Skeletal muscle tissue (tissue), 4 donors: ENCODE results near the gene MRPL9. TPM values are rescaled to one million over a fixed set of nuclear protein-coding genes. Genes with fewer than 3 reads are reported as not detected.
A peak's percentile ranks its signal among the peaks of the same experiment; 100 is the strongest.

Source experiments
- H3K27ac ChIP-seq: one replicate; pipeline ENCODE4 v1.7.0; 2013; ENCODE audit warnings: mild to moderate bottlenecking, low read depth, low read length, inconsistent platforms
- H3K27me3 ChIP-seq, 3 donors: one replicate each; pipeline ENCODE4 v1.7.0; 2013; ENCODE audit warnings: low read length in 3 of 3; ENCODE audit not compliant: control insufficient read depth in 3 of 3, insufficient read depth in 3 of 3
- H3K36me3 ChIP-seq, 3 donors: one replicate each; pipeline ENCODE4 v1.7.0; 2013; ENCODE audit warnings: low read length in 3 of 3; ENCODE audit not compliant: control insufficient read depth in 3 of 3, insufficient read depth in 3 of 3
- H3K4me1 ChIP-seq, 3 donors: one replicate each; pipeline ENCODE4 v1.7.0; 2013; ENCODE audit warnings: low read length in 3 of 3, mild to moderate bottlenecking in 3 of 3; ENCODE audit not compliant: control insufficient read depth in 3 of 3, insufficient read depth in 3 of 3
- H3K4me3 ChIP-seq, 3 donors: one replicate each; pipeline ENCODE4 v1.7.0; 2013; ENCODE audit warnings: low read length in 3 of 3
- H3K9ac ChIP-seq, 3 donors: one replicate each; pipeline ENCODE4 v1.7.0; 2013; ENCODE audit warnings: low read length in 3 of 3, mild to moderate bottlenecking in 3 of 3, moderate library complexity in 2 of 3, low read depth in 1 of 3
- H3K9me3 ChIP-seq, 3 donors: one replicate each; pipeline ENCODE4 v1.7.0; 2013; ENCODE audit warnings: low read length in 3 of 3; ENCODE audit not compliant: control insufficient read depth in 3 of 3
- total RNA-seq: library from RNA; depleted of rRNA; stranded (reverse); fragments of >200 nt; gene quantifications from one replicate; pipeline ENCODE4 v1.2.3, GENCODE V29; 2014
- donor health status: Osteomylitis.

MRPL9 gene
- total RNA-seq, 1 donor from 2014 or later = 90.3 TPM

DNA sequence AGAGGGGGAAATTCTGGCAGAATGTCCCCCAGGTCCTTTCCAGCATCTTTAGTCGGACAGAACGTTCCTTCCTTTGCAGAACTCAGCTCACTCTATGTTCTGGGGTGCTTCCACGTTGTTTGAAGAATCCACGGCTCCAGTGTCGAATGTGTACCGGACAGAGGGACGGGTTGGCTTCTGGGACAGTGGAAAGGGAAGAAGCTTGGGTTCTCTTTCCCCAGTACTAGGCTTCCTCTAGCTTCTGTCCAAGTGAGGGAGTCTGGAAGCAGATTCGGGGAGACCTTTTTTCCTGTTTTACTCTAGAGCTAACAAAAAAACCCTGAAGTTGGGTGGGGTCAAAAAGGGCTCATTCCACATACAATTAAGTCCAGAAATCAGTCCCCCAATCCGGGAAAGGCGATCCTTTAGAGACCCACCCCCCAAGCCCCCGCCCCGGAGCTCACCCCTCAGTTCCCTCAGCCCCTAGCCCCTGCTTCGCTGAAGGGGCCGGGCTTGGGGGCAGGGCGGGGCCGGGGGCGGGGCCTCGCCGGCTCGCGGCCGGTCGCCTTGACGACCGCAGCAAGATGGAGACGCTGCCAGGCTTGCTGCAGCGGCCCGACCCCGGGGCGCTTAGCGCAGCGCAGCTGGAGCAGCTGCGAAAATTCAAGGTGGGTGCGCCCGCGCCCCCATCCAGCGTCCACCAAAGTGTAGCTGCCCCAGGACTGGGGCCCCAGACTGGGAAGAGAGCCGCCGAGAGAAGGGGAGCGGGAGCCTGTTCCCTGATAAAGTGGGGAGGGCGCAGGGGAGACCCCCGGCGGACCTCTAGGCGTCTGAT lies 42.1 kb downstream of the MRPL9 start, which contains the start of gene RIIAD1:
TSS of gene RIIAD1 (plus strand) at position 549 of the 814 bp plus-strand sequence. CDS start at position 564, 15 bp downstream.
- Histone ChIP-seq H3K9me3 (no peaks in the 10 kb centered on the region), H3K4me1 (peaks cover 13 to 22% (median 19%) of the 10 kb centered on the region in 3 donors), H3K36me3 (no peaks in the 10 kb centered on the region), H3K27ac (peak within 1 kb of the TSS; percentile 89), H3K27me3 (peaks cover 7 to 9% (median 8%) of the 10 kb centered on the region in 3 donors), H3K4me3 (peak within 1 kb of the TSS; percentile 72 to 83 (median 74)), H3K9ac (peak within 1 kb of the TSS; percentile 78 to 82 (median 79))

DNA sequence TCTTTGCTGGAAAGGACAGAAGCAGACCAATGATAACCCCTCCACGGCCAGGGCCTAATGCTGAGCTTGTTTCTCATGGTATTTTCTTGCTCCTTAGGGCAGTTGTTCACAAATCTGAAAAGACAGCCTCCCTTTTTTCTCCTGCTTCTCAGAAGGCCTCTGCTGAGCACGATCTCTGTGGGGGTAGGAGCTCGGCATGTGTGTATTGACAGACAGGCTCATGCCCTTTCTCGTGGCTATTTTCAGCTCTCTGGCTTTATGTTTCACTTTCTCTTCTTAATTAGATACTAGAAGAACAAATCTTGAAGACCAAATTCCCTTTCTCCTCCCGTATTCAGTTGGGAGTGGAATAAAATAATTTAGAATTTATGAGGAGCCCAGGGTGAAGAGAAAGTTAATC lies 42.7 kb downstream of the MRPL9 start:
- Histone ChIP-seq H3K27ac (peak overlapping the region; percentile 89), H3K4me1 (peaks cover 13 to 22% (median 19%) of the 10 kb centered on the region in 3 donors), H3K4me3 (peak overlapping the region; percentile 72 to 83 (median 74)), H3K9me3 (no peaks in the 10 kb centered on the region), H3K36me3 (no peaks in the 10 kb centered on the region), H3K9ac (peak overlapping the region; percentile 78 to 82 (median 79)), H3K27me3 (peaks cover 12 to 14% (median 14%) of the 10 kb centered on the region in 3 donors)

DNA sequence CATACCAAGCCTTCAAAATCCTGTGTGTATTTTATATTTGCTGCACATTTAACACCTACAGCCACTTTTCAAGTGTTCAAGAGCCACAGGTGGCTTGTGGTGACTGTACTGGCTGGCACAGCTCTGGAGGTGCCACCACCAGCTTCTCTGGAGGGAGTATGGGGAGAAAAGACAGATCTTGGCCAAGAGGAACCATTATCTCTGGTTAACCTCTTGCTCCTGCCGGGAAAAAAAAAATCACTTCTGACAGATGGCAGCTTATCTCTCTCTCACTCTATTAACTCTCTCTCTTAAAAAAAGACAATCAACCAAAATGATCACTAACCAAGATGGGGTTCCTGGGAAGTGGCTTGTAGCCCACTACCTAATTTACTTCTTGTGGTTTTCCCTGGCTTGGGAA lies 43.2 kb downstream of the MRPL9 start:
- H3K4me3 ChIP-seq = peak overlapping the region; percentile 72 to 83 (median 74)
- no peaks in the 10 kb centered on the region for H3K9me3 ChIP-seq
- H3K27me3 ChIP-seq = peaks cover 14 to 18% (median 16%) of the 10 kb centered on the region in 3 donors
- H3K27ac ChIP-seq = peak overlapping the region; percentile 89
- no peaks in the 10 kb centered on the region for H3K36me3 ChIP-seq
- H3K9ac ChIP-seq = peak overlapping the region; percentile 78 to 82 (median 79)
- peaks cover 13 to 22% (median 19%) of the 10 kb centered on the region in 3 donors for H3K4me1 ChIP-seq

DNA sequence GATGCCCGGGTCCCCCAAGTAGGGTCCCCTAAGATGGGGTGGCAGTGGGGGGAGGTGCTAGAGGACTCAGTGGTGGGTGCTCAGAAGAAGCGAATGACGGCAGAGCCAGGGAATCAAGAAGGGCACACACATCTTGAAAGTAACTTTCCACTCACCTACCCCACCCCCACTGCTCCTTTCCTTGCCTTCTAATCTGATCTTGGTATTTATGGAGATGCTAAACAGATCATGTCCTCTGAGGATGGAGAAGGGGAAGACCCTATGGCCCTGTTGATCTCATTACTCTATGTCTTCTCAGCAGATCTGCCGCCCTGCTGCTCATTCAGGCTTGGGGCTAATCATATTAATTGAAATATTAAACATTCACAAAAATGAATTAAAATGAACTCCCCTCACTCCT lies 44.6 kb downstream of the MRPL9 start:
- Histone ChIP-seq H3K4me1 (peaks cover 13 to 22% (median 19%) of the 10 kb centered on the region in 3 donors), H3K27ac (no peak overlapping the region), H3K4me3 (no peak overlapping the region)

DNA sequence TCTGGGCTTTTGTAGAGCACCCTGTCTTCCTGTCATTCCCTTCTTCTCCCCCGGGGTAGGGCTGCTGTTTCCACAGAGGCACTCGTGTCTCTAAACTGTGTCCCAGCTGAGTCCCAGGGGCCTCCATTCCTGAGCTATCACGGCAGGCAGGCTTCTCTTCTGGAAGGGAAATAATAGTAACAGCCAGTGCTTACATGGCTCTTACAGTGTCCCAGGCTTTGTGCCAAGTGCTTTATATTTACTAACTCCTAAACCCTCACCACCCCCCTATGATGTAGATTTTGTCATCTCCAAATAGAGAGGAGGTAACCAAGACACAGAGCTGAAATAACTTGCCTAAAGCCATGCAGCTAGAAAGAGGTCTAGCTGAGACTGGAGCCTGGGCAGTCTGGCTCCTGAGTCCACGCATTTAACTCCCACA lies 45.3 kb downstream of the MRPL9 start:
- Histone ChIP-seq H3K9ac (no peak overlapping the region), H3K4me1 (peaks cover 13 to 22% (median 19%) of the 10 kb centered on the region in 3 donors), H3K27ac (no peak overlapping the region), H3K9me3 (no peaks in the 10 kb centered on the region), H3K36me3 (no peaks in the 10 kb centered on the region), H3K4me3 (no peak overlapping the region), H3K27me3 (peaks cover 24 to 26% (median 26%) of the 10 kb centered on the region in 3 donors)

More for the DNA sequence above, 44.6 kb downstream of the MRPL9 start:
- peaks cover 21 to 26% (median 24%) of the 10 kb centered on the region in 3 donors for H3K27me3 ChIP-seq
- H3K9ac ChIP-seq = no peak overlapping the region
- no peaks in the 10 kb centered on the region for H3K9me3 ChIP-seq
- no peaks in the 10 kb centered on the region for H3K36me3 ChIP-seq

DNA sequence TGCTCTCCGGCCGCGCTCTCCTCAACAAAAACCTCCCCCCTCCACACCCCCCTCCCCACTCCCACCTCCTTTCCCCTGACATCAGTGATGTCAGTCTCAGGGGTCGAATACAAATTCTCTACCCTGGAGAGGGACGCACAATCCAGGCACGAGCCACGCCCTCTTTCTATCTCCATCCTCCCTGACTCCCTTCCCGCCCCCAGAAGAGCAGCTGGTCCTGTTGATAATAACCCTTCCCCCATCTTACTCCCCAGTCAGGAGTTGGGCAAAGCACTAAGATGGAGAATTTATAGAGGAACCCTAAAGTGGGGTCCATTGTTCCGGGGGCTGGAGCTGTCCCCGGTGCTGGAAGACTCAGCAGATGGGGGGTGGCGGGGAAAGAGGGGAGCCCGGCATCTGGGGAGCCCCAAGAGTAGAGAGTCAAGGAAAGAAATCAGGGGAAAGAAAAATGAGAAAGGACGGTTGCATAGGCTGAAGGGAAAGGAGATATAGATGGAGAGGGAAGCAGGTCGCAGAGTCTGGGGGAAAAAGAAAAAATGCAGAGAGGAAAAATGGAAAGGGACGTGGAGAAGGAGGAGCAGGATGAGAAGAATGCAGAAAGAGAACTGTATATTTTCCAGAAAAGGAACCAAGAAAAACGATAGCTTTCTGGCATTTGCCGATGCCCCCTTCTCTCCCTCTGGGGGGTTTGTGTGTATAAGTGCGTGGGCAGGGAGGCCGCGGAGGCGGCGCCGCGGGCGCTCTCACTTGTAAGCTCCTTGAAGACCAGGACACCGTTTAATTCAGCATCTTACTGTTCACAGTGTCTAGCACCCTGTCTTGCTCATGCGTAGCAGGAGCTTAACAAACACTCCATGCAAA lies 46.3 kb downstream of the MRPL9 start, which contains the start of gene CELF3:
TSS of gene CELF3 (minus strand) at position 33 of the 861 bp plus-strand sequence. CDS start 783 bp downstream, outside the sequence.
- H3K27ac ChIP-seq = no peak within 1 kb of the TSS
- H3K9me3 ChIP-seq = no peaks in the 10 kb centered on the region
- H3K27me3 ChIP-seq = peaks cover 24 to 30% (median 26%) of the 10 kb centered on the region in 3 donors
- H3K36me3 ChIP-seq = no peaks in the 10 kb centered on the region
- no peak within 1 kb of the TSS for H3K9ac ChIP-seq
- peaks cover 13 to 19% (median 19%) of the 10 kb centered on the region in 3 donors for H3K4me1 ChIP-seq
- H3K4me3 ChIP-seq = peak within 1 kb of the TSS in 1 of 3 donors; percentile 14

DNA sequence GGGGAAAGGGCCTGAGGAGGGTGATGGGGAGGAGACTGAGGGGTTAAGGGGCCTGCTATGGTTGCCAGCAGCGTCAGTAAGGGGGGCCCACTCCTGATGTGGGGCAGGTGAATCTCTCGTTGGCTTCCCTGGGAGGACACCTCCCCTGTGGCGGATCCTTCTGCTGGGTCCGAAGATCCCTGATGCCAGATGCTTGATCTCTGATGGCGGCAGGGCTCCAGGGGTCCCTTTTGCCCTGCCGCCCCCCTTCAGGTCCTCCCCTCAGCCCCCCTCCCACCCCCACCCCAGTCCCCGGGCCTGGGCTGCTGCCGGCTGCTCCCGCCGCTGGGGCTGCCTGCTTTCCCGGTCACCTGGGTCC lies 46.9 kb downstream of the MRPL9 start:
- Histone ChIP-seq H3K4me3 (no peak overlapping the region), H3K27ac (no peak overlapping the region), H3K36me3 (no peaks in the 10 kb centered on the region), H3K9me3 (no peaks in the 10 kb centered on the region), H3K9ac (no peak overlapping the region), H3K27me3 (peaks cover 26 to 31% (median 30%) of the 10 kb centered on the region in 3 donors), H3K4me1 (peaks cover 7 to 13% (median 13%) of the 10 kb centered on the region in 3 donors)

DNA sequence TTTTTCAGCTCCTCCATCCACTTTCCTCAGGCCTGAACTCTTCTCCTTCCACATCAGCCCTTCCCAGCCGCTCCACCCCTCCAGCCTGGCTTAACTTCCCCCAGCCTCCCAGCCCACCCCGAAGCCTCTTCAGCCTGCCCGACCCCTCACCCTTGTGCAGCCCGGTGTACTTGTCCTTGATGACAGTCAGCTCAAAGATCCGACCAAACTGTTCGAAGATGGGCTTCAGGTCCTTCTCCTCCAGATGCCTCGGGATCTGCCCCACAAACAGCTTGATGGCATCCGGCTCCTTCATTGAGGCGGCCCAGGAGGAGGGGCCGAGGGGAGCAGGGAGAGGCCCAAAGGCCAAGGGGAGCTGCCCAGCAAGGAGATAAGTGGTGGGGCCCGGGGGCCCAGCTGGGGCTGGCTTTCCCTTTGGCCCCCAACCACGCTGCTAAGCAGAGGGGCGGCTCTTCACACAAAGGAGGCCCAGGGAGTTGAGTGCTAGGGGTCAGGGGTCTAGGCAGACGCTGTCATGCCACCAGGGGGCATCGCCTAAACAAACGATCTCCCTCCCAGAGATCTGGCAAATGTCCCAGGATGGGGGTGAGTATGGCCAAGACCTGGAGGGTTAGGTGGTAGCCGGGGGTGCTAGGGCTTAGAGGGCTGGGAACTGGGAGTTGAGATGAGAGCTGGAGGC lies 47.4 kb downstream of the MRPL9 start:
- Histone ChIP-seq H3K27me3 (peaks cover 26 to 36% (median 36%) of the 10 kb centered on the region in 3 donors), H3K4me1 (peaks cover 6 to 13% (median 11%) of the 10 kb centered on the region in 3 donors), H3K9ac (no peak overlapping the region), H3K4me3 (no peak overlapping the region), H3K27ac (no peak overlapping the region), H3K36me3 (no peaks in the 10 kb centered on the region), H3K9me3 (no peaks in the 10 kb centered on the region)
